ENCODE measurements around the gene DTX1.

The DTX1 gene

GRCh38 chr12:113062502-113063395 is 6.2 kb downstream of the DTX1 start:
- no peak overlapping the region for H3K4me3 Mint-ChIP-seq
- H3K27me3 Mint-ChIP-seq (ENCODE audit: low read depth), result peaks cover 29% of the 10 kb centered on the region
- no peak overlapping the region for H3K27ac Mint-ChIP-seq
- no peaks in the 10 kb centered on the region for H3K9me3 Mint-ChIP-seq
- H3K36me3 Mint-ChIP-seq (ENCODE audit: low read depth), result no peaks in the 10 kb centered on the region
- TF ChIP-seq, protein P1, sequence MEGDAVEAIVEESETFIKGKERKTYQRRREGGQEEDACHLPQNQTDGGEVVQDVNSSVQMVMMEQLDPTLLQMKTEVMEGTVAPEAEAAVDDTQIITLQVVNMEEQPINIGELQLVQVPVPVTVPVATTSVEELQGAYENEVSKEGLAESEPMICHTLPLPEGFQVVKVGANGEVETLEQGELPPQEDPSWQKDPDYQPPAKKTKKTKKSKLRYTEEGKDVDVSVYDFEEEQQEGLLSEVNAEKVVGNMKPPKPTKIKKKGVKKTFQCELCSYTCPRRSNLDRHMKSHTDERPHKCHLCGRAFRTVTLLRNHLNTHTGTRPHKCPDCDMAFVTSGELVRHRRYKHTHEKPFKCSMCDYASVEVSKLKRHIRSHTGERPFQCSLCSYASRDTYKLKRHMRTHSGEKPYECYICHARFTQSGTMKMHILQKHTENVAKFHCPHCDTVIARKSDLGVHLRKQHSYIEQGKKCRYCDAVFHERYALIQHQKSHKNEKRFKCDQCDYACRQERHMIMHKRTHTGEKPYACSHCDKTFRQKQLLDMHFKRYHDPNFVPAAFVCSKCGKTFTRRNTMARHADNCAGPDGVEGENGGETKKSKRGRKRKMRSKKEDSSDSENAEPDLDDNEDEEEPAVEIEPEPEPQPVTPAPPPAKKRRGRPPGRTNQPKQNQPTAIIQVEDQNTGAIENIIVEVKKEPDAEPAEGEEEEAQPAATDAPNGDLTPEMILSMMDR (IDR thresholded peaks at IDR 0.05; ENCODE audit: unreplicated experiment in 3 of 3), result no peak
- H3K4me1 Mint-ChIP-seq, result no peaks in the 10 kb centered on the region

- Mint-ChIP-seq H3K4me3 (no peak overlapping the region), H3K9me3 (no peaks in the 10 kb centered on the region), H3K27me3 (ENCODE audit: low read depth) (peaks cover 33% of the 10 kb centered on the region), H3K4me1 (no peaks in the 10 kb centered on the region), H3K36me3 (ENCODE audit: low read depth) (no peaks in the 10 kb centered on the region), H3K27ac (no peak overlapping the region)
- TF ChIP-seq, protein P1 (IDR thresholded peaks at IDR 0.05; ENCODE audit: unreplicated experiment in 3 of 3), result no peak
Observed at GRCh38 chr12:113063396-113064350, 7.1 kb downstream of the DTX1 start.

DNA sequence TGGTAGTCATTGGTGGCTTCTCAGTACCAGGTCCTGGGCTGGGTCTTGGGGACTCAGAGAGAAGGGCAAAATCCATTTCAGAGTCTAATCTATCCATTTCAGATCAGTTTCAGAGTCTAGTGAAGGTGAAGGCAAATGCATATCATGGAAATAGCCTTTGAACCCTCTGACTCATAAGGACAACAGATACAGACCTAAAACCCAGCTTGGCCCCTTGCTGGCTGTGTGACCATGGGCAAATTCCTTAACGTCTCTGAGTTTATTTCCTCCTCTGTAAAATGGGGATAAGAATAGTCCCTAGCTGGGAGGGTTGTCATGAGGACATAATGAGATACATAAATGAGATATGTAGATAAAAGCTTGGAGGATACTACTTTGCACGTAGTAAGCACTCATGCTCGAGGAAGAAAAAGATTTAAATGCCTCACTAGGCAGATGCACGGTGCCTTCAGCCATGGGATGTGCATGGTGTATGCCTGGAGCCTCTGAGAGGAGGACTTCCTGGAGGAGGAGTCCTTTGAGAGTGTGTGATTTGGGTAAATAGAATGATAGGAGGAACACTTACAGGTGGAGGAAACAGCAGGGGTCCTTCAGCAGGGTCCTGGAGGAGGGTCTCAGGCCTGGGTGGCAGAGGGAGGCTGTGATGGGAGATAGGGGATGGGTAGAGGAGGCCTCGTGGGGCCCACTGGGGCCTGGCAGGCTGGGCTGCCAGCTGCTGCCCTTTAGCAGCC is 8.0 kb downstream of the DTX1 start:
- H3K4me1 Mint-ChIP-seq, result no peaks in the 10 kb centered on the region
- H3K4me3 Mint-ChIP-seq, result peak overlapping the region in 1 of 3 experiments; percentile 47
- H3K36me3 Mint-ChIP-seq (ENCODE audit: low read depth), result no peaks in the 10 kb centered on the region
- peaks cover 37% of the 10 kb centered on the region for H3K27me3 Mint-ChIP-seq (ENCODE audit: low read depth)
- TF ChIP-seq, protein P1 (IDR thresholded peaks at IDR 0.05; ENCODE audit: unreplicated experiment in 3 of 3), result no peak
- H3K27ac Mint-ChIP-seq, result no peak overlapping the region
- H3K9me3 Mint-ChIP-seq, result no peaks in the 10 kb centered on the region

GRCh38 chr12:113065126-113066007 is 8.8 kb downstream of the DTX1 start:
- Mint-ChIP-seq H3K36me3 (ENCODE audit: low read depth) (no peaks in the 10 kb centered on the region), H3K9me3 (no peaks in the 10 kb centered on the region), H3K27ac (no peak overlapping the region), H3K4me3 (no peak overlapping the region), H3K27me3 (ENCODE audit: low read depth) (peaks cover 37% of the 10 kb centered on the region), H3K4me1 (no peaks in the 10 kb centered on the region)
- TF ChIP-seq, protein P1 (IDR thresholded peaks at IDR 0.05; ENCODE audit: unreplicated experiment in 3 of 3), result no peak
